Right ventricle myocardium superior (tissue), 1 donor: ENCODE data around the gene TRIO. TPM values are rescaled to one million over a fixed set of nuclear protein-coding genes. Genes with fewer than 3 reads are reported as not detected.

Source experiments
- ATAC-seq: fragments of 200-7000 bp; cut with Tn5 transposase; one replicate; pipeline ENCODE4 v1.9.1; 2020; ENCODE audit warnings: mild to moderate bottlenecking; ENCODE audit not compliant: poor library complexity
- DNase-seq: peaks from one replicate; pipeline ENCODE4 v3.0.0-alpha.2; 2020
- intact Hi-C: fragments of 100-400 bp; cut with DNase I; formaldehyde crosslinking; loops from one replicate; pipeline ENCODE4 v1.11.2; 2022
- total RNA-seq: library from RNA; stranded (reverse); fragmentation: NEBNext Ultra II Directional; extraction: Animal tissue kit (Norgen Biotek cat#: 25700); gene quantifications from one replicate; pipeline ENCODE4 v1.2.1, GENCODE V29; 2021
- donor health status: DM: no; HTN: yes; CAD: no; lungs with severe emphysema.

The TRIO gene
- total RNA-seq, 1 donor from 2014 or later: 56.0 TPM

- DNase-seq: no peak
- no peak for ATAC-seq
- intact Hi-C loops: no loop called here
Observed at GRCh38 chr5:14226554-14226953, 83.4 kb downstream of the TRIO start.

DNA sequence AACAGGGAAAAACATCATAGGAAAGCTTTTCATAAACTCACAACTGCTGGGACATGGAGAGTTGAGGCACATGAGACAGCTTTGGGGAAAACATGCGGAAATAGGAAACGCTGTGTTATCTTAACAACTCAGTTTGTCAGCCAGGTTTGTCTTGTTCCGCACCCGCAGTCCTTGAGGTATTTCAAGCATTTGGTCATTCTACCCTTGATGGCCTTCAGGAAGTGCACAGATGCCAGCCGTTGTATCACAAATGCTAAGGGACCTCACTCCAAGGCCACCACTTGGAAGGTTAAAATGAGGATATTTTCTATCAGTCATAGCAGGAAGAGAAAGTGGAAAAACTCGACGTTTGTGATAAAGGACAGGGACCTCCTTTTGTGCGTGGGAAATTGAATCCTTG is 83.8 kb downstream of the TRIO start:
- intact Hi-C loops: no loop called here
- no peak for ATAC-seq
- DNase-seq: no peak

- DNase-seq (no peak), ATAC-seq (no peak)
- intact Hi-C loops: no loop called here
Observed at GRCh38 chr5:14227513-14227912, 84.4 kb downstream of the TRIO start.

DNA sequence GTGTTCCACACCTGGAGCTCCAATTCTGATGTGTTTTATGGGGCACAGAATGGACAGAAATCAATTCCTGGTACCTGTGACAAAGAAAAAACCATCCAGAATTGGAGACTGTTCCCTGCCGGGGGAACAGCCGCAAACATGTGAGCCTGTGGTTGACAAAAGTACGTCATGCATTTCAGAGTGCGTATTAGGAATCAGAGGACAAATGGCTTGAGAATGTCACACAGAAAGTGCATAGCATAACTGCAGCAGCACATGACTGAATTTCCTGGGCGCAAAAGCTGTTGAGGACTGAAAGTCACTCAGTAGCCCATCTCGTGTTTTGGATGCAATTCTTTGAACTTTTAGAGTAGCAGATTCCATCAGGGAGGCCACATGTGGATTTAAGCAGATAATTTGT is 85.1 kb downstream of the TRIO start:
- intact Hi-C loops: no loop called here
- ATAC-seq: peak; percentile 25

GRCh38 chr5:14229181-14229580 is 86.0 kb downstream of the TRIO start:
- intact Hi-C loops: no loop called here
- peak; percentile 91 for ATAC-seq
- DNase-seq: no peak

More for the DNA sequence above, 85.1 kb downstream of the TRIO start:
- no peak for DNase-seq

DNA sequence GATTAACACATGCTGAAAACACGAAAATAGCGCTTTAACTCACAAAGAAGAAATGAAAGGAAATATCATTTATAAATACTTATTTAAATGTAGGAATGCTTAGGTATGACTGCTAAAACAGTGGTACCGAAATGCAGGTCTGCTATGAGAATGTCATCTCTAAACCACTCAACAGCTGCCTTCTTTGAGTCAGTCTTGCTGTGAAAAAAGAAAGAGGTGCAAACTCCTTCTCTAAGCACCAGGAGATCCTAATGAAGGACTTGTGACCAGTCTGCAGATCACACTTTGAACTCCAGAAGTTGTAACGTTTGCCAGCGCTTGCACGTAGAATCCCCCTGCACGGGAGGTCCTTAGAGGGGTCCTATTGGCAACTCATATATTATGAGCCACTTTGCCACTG is 86.6 kb downstream of the TRIO start:
- no peak for ATAC-seq
- no peak for DNase-seq
- intact Hi-C loops: no loop called here

DNA sequence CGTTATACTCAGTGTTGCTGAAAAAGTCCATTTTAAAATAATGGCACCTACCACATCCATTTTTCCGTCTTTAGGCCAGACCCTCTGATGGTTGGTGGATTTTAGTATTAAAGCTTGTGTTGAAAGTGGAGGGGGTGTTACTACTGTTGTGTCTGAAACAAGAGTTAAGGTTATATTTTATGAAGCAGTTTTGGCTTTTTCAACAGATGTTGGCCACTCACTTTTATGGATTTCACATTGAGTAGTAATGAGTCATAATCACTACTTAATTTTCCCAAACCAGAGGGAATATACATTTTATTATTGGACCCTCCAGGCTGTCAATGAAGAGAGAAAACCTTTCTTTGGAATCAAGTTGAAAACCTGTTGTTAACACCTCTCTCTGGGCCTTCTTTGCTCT is 88.0 kb downstream of the TRIO start:
- intact Hi-C loops: no loop called here
- ATAC-seq: no peak

GRCh38 chr5:14231890-14232289 is 88.7 kb downstream of the TRIO start:
- no peak for ATAC-seq
- intact Hi-C loops: no loop called here

More for the DNA sequence above, 88.0 kb downstream of the TRIO start:
- no peak for DNase-seq

DNA sequence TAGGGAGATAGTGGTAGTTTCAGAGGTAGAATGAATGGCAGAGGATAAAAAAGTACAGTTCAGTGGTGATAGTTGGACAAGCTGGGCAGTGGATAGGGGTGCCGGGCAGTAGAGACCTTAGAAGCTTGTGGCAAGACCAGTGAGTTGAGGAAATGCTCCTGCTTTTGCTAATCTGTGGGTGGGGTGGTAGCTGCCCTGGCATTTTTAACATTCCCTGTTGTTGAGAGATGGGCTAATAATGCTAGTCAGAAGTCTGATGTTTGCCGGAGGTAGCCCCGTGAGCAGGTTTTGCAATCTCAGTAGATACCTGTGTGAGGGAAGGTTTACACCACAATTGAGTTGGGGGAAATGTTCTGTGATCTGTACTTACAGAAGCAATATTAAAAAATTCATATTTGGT is 91.1 kb downstream of the TRIO start:
- intact Hi-C loops: no loop called here
- ATAC-seq: no peak

More at GRCh38 chr5:14231890-14232289, 88.7 kb downstream of the TRIO start:
- no peak for DNase-seq

GRCh38 chr5:14235872-14236271 is 92.7 kb downstream of the TRIO start:
- no peak for DNase-seq
- intact Hi-C loops: no loop called here
- no peak for ATAC-seq

More for the DNA sequence above, 91.1 kb downstream of the TRIO start:
- DNase-seq: no peak

- intact Hi-C loops: no loop called here
- DNase-seq: no peak
- ATAC-seq: no peak
Observed at GRCh38 chr5:14236757-14237156, 93.6 kb downstream of the TRIO start.

DNA sequence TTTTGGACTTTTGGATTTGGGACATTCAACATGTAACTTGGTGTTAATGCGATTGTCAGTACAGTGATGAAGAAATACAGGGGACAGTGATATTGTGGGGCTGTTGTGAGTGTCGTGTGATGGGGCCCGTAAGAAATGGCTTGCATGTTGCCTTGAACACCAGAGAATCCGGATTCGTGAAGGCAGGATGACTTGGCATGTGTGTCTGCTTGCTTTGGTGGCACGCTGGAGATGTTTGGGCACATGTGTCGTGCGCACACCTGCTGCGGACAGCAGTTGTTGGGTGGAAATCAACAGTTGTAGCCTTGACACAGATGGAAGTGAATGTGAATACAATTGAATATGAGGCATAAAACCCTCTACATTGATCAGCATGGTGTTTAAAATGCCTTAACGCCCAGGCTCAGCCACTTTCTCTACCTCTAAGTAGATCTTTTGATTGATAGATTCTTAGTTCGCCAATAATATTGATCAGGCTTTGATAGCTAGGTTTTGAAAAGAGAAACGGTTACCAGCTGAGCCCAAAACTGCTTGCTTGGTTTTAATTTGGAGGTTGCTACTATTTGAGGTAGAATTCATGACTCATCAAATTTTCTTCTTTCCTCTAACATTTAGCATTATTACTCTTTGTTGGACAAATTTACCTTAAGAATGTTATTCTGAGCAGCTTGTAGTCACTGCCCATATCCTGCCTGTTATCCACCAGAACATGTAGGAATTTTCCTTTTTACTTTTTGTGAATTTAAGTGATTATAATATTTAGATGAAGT is 94.4 kb downstream of the TRIO start:
- DNase-seq (no peak), ATAC-seq (no peak)
- intact Hi-C loops: no loop called here

DNA sequence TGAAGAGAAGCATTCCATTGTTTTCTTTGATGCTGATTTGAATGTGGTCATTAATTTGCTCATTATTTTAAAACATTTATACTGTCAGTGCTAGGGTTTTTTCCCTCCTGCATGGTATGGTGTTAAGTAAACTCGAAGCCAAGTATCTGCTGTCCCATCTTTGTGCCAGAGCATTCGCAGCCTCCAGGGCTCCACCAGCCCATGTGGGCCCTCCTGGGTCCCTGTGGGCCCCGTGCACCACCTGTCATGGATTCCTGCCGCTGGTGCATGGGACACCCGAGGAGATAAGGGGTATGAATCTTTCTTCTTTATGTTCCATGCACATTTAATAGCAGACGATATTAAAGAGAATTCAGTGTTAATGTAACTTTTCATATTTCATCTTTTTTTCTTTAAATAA is 95.1 kb downstream of the TRIO start:
- intact Hi-C loops: no loop called here
- DNase-seq (no peak), ATAC-seq (no peak)

- intact Hi-C loops: no loop called here
- DNase-seq (no peak), ATAC-seq (no peak)
Observed at GRCh38 chr5:14239404-14239803, 96.3 kb downstream of the TRIO start.

DNA sequence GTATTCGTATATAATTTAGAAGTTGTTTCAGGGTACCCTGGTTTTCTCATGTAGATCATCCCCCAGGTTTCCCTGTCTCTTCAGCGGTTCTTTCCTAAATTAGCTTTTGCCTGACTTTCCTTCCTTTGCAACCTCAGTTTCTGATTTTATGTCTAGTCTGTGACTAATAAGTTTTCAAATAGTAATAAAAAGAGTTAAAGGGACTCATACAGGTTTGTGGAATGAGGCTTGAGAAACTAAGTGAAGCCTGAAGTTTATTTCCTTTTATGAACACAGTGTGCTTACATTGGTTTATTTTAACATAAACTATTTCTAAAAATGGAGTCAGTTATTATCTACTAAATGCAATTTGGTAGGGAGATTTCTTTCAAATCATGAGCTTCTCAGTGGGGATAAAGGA is 96.8 kb downstream of the TRIO start:
- no peak for DNase-seq
- intact Hi-C loops: no loop called here

GRCh38 chr5:14240359-14240758 is 97.2 kb downstream of the TRIO start:
- intact Hi-C loops: no loop called here
- DNase-seq: no peak
- ATAC-seq: no peak

More for the DNA sequence above, 96.8 kb downstream of the TRIO start:
- no peak for ATAC-seq

- no peak for DNase-seq
- intact Hi-C loops: no loop called here
Observed at GRCh38 chr5:14241141-14241540, 98.0 kb downstream of the TRIO start.

GRCh38 chr5:14242447-14242846 is 99.3 kb downstream of the TRIO start:
- DNase-seq: no peak
- intact Hi-C loops: no loop called here
- no peak for ATAC-seq

More at GRCh38 chr5:14241141-14241540, 98.0 kb downstream of the TRIO start:
- ATAC-seq: no peak

DNA sequence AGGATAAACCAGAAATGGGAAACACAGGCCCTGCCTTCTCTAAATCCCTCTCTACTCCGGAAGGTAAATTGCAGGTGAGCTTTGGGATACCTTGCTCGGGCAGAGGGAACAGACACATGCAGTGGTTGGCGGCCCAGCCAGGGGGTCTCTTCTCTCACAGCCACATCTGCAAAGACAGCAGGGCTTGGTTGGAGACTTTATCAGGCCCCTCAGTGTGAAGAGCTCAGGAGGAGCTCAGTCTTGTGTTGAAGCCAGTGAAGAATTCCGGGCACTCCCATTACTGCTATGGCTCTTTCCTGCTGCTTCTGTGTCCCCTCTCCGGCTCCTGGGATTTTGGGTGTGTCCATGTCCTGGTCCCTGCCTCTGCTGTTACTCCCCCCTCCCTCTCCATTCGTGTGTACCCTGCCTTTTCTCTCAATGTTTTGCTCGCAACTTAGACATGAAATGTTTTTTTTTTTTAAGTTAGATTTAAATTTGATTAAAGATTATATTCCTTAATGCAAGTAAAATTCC is 99.8 kb downstream of the TRIO start:
- intact Hi-C loops: no loop called here
- DNase-seq (no peak), ATAC-seq (no peak)

GRCh38 chr5:14243766-14244165 is 100.6 kb downstream of the TRIO start:
- intact Hi-C loops: no loop called here
- no peak for ATAC-seq
- DNase-seq: no peak

GRCh38 chr5:14244721-14245120 is 101.6 kb downstream of the TRIO start:
- intact Hi-C loops: no loop called here
- DNase-seq (no peak), ATAC-seq (no peak)
